Upper lobe of left lung (tissue), 4 donors: ENCODE data around the gene COMMD3.

Experiments
- CTCF ChIP-seq, 6 experiments: fragments of 450-650 bp in 4 of 6; fragments of 200-600 bp in 2 of 6; sonication (generic) in 2 of 6; IDR thresholded peaks; one replicate each; pipeline ENCODE4 v1.5.1; 2016 to 2019; ENCODE audit warnings: antibody characterized with exemption in 6 of 6
- EP300 ChIP-seq, 4 donors: sonication (generic); formaldehyde crosslinking; IDR thresholded peaks; one replicate each; pipeline ENCODE4 v1.5.1; 2017; ENCODE audit warnings: antibody characterized with exemption in 4 of 4, control low read depth in 2 of 4
- POLR2A ChIP-seq, 4 donors: fragments of 450-650 bp; IDR thresholded peaks; one replicate each; pipeline ENCODE4 v1.5.1; 2016 to 2017; ENCODE audit warnings: antibody characterized with exemption in 4 of 4, mild to moderate bottlenecking in 2 of 4
- POLR2AphosphoS5 ChIP-seq, 2 donors: sonication (generic); formaldehyde crosslinking; IDR thresholded peaks; one replicate each; pipeline ENCODE4 v1.5.1; 2017; ENCODE audit warnings: antibody characterized with exemption in 2 of 2

GRCh38 chr10:22363305-22363704 is 47.1 kb downstream of the COMMD3 start:
- TF ChIP-seq POLR2A (IDR thresholded peaks at IDR 0.05) (no peak), CTCF (IDR thresholded peaks at IDR 0.05) (no peak), EP300 (IDR thresholded peaks at IDR 0.05) (no peak), POLR2AphosphoS5 (IDR thresholded peaks at IDR 0.05) (no peak)
